Measurements from ENCODE around the gene DPY19L3. TPM values are rescaled to one million over a fixed set of nuclear protein-coding genes. Genes with fewer than 3 reads are reported as not detected.
"Not testable (repeated sequence)": the region's sequence is repeated elsewhere in the genome, so short reads cannot be mapped to it uniquely, and the experiment has no call there.

Gene DPY19L3
- total and polyA plus RNA-seq, 8 donors, result 5.9 to 31.0 (median 14.6) TPM

DNA sequence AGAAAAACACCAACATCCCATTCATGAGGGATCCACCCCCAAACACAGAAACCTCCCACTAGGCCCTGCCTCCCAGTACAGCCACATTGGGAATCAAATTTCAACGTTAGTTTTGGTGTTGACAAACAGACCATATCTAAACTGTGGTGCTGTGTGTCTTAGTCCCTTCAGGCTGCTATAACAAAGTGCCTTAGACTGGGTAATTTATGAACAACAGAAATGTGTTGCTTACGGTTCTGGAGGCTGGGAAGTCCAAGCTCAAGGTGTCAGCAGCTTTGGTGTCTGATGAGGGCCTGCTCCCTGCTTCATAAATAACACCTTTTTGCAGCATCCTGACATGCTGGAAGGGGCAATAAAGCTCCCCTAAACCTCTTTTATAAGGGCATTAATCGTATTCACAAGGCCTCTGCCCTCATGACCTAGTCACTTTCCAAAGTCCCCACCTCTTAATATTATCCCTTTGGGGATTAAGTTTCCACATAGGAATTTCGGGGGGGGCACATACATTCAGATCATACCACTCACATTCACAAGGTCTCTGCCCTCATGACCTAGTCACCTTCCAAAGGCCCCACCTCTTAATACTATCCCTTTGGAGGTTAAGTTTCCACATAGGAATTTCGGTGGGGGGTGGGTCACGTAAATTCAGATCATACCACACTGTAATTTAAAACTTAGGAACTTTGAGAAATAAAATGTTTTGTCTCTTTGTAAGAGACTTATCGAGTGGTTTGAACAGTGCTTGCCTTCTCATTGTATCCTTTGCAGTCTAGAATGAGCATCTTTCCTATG is 32.6 kb upstream of the DPY19L3 start:
- intact Hi-C loops (cut with DNase I), result no loop called here
- peak overlapping the region; percentile 34 to 73 (median 48) for H3K27ac ChIP-seq
- DNase-seq, result no peak
- no peak overlapping the region for H3K4me3 ChIP-seq
- H3K27me3 ChIP-seq, result no peaks in the 10 kb centered on the region
- TF ChIP-seq, protein P1, sequence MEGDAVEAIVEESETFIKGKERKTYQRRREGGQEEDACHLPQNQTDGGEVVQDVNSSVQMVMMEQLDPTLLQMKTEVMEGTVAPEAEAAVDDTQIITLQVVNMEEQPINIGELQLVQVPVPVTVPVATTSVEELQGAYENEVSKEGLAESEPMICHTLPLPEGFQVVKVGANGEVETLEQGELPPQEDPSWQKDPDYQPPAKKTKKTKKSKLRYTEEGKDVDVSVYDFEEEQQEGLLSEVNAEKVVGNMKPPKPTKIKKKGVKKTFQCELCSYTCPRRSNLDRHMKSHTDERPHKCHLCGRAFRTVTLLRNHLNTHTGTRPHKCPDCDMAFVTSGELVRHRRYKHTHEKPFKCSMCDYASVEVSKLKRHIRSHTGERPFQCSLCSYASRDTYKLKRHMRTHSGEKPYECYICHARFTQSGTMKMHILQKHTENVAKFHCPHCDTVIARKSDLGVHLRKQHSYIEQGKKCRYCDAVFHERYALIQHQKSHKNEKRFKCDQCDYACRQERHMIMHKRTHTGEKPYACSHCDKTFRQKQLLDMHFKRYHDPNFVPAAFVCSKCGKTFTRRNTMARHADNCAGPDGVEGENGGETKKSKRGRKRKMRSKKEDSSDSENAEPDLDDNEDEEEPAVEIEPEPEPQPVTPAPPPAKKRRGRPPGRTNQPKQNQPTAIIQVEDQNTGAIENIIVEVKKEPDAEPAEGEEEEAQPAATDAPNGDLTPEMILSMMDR (IDR thresholded peaks at IDR 0.05), result no peak
- H3K36me3 ChIP-seq, result no peaks in the 10 kb centered on the region
- H3K4me1 ChIP-seq, result peaks cover 0 to 11% (median 4%) of the 10 kb centered on the region in 3 donors
- H3K9me3 ChIP-seq, result no peaks in the 10 kb centered on the region
- 82 to 86% methylated on average over 7 of the region's 7 CpGs for WGBS, 2 donors
- FAIRE-seq, result no peak
- peak in 1 of 4 donors; percentile 7 for ATAC-seq

DNA sequence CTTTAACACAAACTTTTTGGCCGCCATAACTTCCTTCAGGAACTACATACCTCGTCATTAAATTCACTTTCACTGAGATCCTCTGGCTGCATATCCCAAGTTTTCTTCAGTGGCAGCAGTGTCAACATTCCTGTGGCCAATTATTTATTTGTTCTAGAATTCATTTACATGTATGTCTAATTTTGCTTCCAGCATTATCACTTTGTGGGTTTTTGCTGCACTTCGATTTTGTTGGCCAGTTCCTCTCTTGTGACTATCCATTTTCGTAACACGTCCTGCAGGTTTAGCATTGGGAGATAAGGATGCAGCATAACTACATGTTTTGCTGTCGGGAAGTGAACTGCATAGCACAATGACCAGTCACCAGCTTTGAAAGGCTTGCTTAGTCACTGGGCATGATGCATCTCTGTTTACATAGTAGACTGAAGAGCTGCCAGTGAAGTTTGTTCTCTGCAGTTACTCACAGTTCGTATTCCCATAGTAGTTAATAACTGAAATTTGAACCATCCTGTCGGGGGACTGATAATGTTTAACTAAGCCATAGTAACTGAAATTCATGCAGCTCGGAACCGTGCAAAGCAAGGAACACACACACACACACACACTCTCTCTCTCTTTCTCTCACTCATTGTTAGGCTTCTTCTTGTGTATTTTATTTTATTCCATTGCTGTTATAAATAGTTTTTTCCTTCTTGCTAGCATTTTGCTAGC is 31.8 kb upstream of the DPY19L3 start:
- intact Hi-C loops (cut with DNase I), result no loop called here
- peak; percentile 97 to 99 (median 98) for ATAC-seq
- FAIRE-seq, result peak; percentile 60
- H3K27ac ChIP-seq, result peak overlapping the region; percentile 34 to 73 (median 48)
- WGBS, 2 donors, result 31 to 33% methylated on average over 10 of the region's 10 CpGs
- peaks cover 0 to 11% (median 4%) of the 10 kb centered on the region in 3 donors for H3K4me1 ChIP-seq
- H3K27me3 ChIP-seq, result no peaks in the 10 kb centered on the region
- H3K4me3 ChIP-seq, result no peak overlapping the region
- no peaks in the 10 kb centered on the region for H3K36me3 ChIP-seq
- H3K9me3 ChIP-seq, result no peaks in the 10 kb centered on the region
- DNase-seq, result peak in 3 of 6 donors; percentile 50 to 74 (median 62)
- TF ChIP-seq, protein P1 (IDR thresholded peaks at IDR 0.05), result no peak

DNA sequence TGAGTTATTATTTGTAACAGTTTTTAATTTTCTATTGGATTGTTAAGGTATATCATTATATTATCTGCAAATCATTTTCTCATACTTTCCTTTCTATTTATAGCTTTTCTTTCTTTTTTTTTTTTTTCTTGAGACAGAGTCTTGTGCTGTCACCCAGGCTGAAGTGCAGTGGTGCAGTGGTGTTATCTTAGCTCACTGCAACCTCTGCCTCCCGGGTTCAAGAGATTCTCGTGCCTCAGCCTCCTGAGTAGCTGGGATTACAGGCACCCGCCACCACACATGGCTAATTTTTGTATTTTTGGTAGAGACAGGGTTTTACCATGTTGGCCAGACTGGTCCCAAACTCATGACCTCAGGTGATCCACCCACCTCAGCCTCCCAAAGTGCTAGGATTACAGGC is 31.2 kb upstream of the DPY19L3 start:
- H3K4me3 ChIP-seq; H3K9me3 ChIP-seq; H3K36me3 ChIP-seq; intact Hi-C loops (cut with DNase I); FAIRE-seq; ATAC-seq; DNase-seq; H3K27me3 ChIP-seq: not testable (repeated sequence)
- 72 to 79% methylated on average over 3 of the region's 3 CpGs for WGBS, 2 donors
- H3K27ac ChIP-seq, result peak overlapping the region in 3 of 4 donors; percentile 30 to 55 (median 47)
- H3K4me1 ChIP-seq, result peaks cover 0 to 11% (median 4%) of the 10 kb centered on the region in 3 donors

DNA sequence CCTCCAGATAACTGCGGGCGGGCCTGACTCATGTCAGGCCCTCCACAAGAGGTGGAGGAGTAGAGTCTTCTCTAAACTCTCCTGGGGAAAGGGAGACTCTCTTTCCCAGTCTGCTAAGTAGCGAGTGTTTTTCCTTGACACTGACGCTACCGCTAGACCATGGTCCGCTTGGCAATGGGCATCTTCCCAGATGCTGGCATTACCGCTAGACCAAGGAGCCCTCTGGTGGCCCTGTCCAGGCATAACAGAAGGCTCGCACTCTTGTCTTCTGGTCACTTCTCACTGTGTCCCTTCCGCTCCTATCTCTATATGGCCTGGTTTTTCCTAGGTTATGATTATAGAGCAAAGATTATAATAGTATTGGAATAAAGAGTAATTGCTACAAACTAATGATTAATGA is 28.5 kb upstream of the DPY19L3 start:
- H3K27me3 ChIP-seq; H3K4me3 ChIP-seq; H3K27ac ChIP-seq; intact Hi-C loops (cut with DNase I); FAIRE-seq; DNase-seq; ATAC-seq; H3K36me3 ChIP-seq; H3K9me3 ChIP-seq: not testable (repeated sequence)
- 96 to 97% methylated on average over 9 of the region's 9 CpGs for WGBS, 2 donors
- H3K4me1 ChIP-seq, result peaks cover 0 to 11% (median 4%) of the 10 kb centered on the region in 3 donors

DNA sequence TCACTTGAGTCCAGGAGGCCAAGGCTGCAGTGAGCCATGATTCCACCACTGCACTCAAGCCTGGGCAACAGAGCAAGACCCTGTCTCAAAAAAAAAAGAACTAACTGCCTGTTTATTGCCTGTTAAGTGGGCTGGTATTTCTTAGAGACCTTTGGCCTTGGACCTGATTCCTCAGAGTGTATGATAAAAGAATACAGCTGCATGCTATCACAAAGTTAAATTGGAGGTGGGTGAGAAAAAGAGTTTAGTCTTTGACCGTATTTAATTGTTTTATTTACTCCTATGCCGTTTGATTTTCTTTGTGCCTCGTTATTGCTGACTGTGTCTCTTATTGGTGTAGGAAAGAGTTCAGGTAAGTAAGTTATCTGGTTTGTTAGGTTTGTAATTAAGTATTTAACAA is 25.3 kb upstream of the DPY19L3 start:
- intact Hi-C loops (cut with DNase I), result no loop called here
- no peak for FAIRE-seq
- TF ChIP-seq, protein P1 (IDR thresholded peaks at IDR 0.05), result no peak
- no peaks in the 10 kb centered on the region for H3K27me3 ChIP-seq
- no peak for DNase-seq
- no peak for ATAC-seq
- 35 to 49% methylated on average over 3 of the region's 3 CpGs for WGBS, 2 donors
- no peaks in the 10 kb centered on the region for H3K4me1 ChIP-seq
- H3K4me3 ChIP-seq, result no peak overlapping the region
- no peak overlapping the region for H3K27ac ChIP-seq
- H3K36me3 ChIP-seq, result peaks cover 0 to 8% (median 0%) of the 10 kb centered on the region in 3 donors
- no peaks in the 10 kb centered on the region for H3K9me3 ChIP-seq
